HepG2 (cell line): ENCODE data around the gene NFATC3. TPM values are rescaled to one million over a fixed set of nuclear protein-coding genes. Genes with fewer than 3 reads are reported as not detected.

Experiments
- ATF2 ChIP-seq: sonication (generic); formaldehyde crosslinking; IDR thresholded peaks from 2 replicates; pipeline ENCODE4 v1.4.0; 2020; ENCODE audit warnings: missing genetic modification reagents
- ATF4 ChIP-seq, 2 experiments: fragments of 450-650 bp in 1 of 2; sonication (generic) in 1 of 2; formaldehyde crosslinking; IDR thresholded peaks; 2 replicates each; pipeline versions ENCODE4 v1.5.0 to v1.8.0; 2020 to 2022; ENCODE audit warnings: mild to moderate bottlenecking in 1 of 2, missing genetic modification reagents in 1 of 2
- CENPBD1 ChIP-seq: sonication (generic); formaldehyde crosslinking; IDR thresholded peaks from 2 replicates; pipeline ENCODE4 v1.8.0; 2022; ENCODE audit warnings: missing genetic modification reagents, low read depth, mild to moderate bottlenecking, borderline replicate concordance
- CTCF ChIP-seq: sonication (generic); formaldehyde crosslinking; IDR thresholded peaks from 2 replicates; pipeline ENCODE4 v1.5.0; 2020; ENCODE audit warnings: mild to moderate bottlenecking, missing genetic modification reagents, moderate library complexity
- NFYB ChIP-seq: sonication (generic); formaldehyde crosslinking; IDR thresholded peaks from 2 replicates; pipeline ENCODE4 v1.4.0; 2020; ENCODE audit warnings: missing genetic modification reagents
- PRMT3 ChIP-seq: sonication (generic); formaldehyde crosslinking; IDR thresholded peaks from 2 replicates; pipeline ENCODE4 v1.8.1; 2022; ENCODE audit warnings: low read depth, mild to moderate bottlenecking, moderate library complexity, missing genetic modification reagents, borderline replicate concordance
- ZMYM4 ChIP-seq: sonication (generic); formaldehyde crosslinking; IDR thresholded peaks from 2 replicates; pipeline ENCODE4 v1.8.1; 2023; ENCODE audit warnings: mild to moderate bottlenecking, missing genetic modification reagents
- ZNF335 ChIP-seq: sonication (generic); formaldehyde crosslinking; IDR thresholded peaks from 2 replicates; pipeline ENCODE4 v1.4.0; 2020; ENCODE audit warnings: missing genetic modification reagents
- ZNF563 ChIP-seq: sonication (generic); formaldehyde crosslinking; IDR thresholded peaks from 2 replicates; pipeline ENCODE4 v1.8.0; 2022; ENCODE audit warnings: mild to moderate bottlenecking, moderate library complexity, missing genetic modification reagents
- ZNF746 ChIP-seq: sonication (generic); formaldehyde crosslinking; IDR thresholded peaks from 2 replicates; pipeline ENCODE4 v1.8.0; 2022; ENCODE audit warnings: mild to moderate bottlenecking, missing genetic modification reagents
- polyA plus RNA-seq, 8 experiments: library from polyadenylated mRNA; depleted of rRNA in 3 of 8; stranded (reverse) in 7 of 8; unstranded in 1 of 8; fragments of >200 nt; fragmentation: Illumina TruSeq in 4 of 8; extraction: Trizol in 4 of 8; gene quantifications; 2 replicates each; pipeline versions ENCODE4 v1.2.1 to v1.2.3, GENCODE V29; 2011 to 2016; ENCODE audit warnings: low read depth in 4 of 8, missing spikeins in 1 of 8, mixed read lengths in 1 of 8; ENCODE audit not compliant: insufficient read depth in 1 of 8
- total RNA-seq, 5 experiments: library from RNA; depleted of rRNA; stranded (reverse); fragments of >200 nt; fragmentation: Illumina TruSeq; extraction: Trizol; gene quantifications; 2 replicates each; pipeline ENCODE4 v1.2.3, GENCODE V29; 2016; ENCODE audit warnings: low read depth in 1 of 5
- TF ChIP-seq, protein P1 (sequence below): sonication (generic); formaldehyde crosslinking; IDR thresholded peaks from 2 replicates; pipeline ENCODE4 v1.4.0; 2020; ENCODE audit warnings: missing genetic modification reagents, mild to moderate bottlenecking, borderline replicate concordance
- TF ChIP-seq, protein P2 (sequence below): sonication (generic); formaldehyde crosslinking; IDR thresholded peaks from 2 replicates; pipeline ENCODE4 v1.8.1; 2023; ENCODE audit warnings: mild to moderate bottlenecking, moderate library complexity, missing genetic modification reagents
- TF ChIP-seq, protein P3 (sequence below): sonication (generic); formaldehyde crosslinking; IDR thresholded peaks from 2 replicates; pipeline ENCODE4 v1.4.0; 2020; ENCODE audit warnings: mild to moderate bottlenecking, missing genetic modification reagents

Gene NFATC3
- total and polyA plus RNA-seq, 2 of the 13 experiments (the other 11 are each of a cell fraction or from before 2014, with no cell fraction given), result 52.6 to 62.7 TPM

- TF ChIP-seq, protein P1, sequence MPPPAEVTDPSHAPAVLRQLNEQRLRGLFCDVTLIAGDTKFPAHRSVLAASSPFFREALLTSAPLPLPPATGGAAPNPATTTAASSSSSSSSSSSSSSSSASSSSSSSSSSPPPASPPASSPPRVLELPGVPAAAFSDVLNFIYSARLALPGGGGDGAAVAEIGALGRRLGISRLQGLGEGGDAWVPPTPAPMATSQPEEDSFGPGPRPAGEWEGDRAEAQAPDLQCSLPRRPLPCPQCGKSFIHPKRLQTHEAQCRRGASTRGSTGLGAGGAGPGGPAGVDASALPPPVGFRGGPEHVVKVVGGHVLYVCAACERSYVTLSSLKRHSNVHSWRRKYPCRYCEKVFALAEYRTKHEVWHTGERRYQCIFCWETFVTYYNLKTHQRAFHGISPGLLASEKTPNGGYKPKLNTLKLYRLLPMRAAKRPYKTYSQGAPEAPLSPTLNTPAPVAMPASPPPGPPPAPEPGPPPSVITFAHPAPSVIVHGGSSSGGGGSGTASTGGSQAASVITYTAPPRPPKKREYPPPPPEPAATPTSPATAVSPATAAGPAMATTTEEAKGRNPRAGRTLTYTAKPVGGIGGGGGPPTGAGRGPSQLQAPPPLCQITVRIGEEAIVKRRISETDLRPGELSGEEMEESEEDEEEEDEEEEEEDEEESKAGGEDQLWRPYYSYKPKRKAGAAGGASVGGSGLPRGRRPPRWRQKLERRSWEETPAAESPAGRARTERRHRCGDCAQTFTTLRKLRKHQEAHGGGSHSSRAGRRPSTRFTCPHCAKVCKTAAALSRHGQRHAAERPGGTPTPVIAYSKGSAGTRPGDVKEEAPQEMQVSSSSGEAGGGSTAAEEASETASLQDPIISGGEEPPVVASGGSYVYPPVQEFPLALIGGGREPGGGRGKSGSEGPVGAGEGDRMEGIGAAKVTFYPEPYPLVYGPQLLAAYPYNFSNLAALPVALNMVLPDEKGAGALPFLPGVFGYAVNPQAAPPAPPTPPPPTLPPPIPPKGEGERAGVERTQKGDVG, result peak; percentile 89
- TF ChIP-seq ZNF746 (CRISPR knock-in tag), result peak; percentile 90
- peak; percentile 10; the same call in 1 of the 2 replicates for TF ChIP-seq CTCF
- peak; percentile 88; the same call in 1 of the 2 replicates for TF ChIP-seq ZMYM4
- TF ChIP-seq ATF4 (CRISPR knock-in tag; IDR thresholded peaks at IDR 0.05), result peak in 1 of 2 experiments; percentile 58; a peak in 1 of 4 replicates
- TF ChIP-seq ZNF563 (CRISPR knock-in tag), result peak; percentile 25; the same call in 1 of the 2 replicates
- peak; percentile 78 for TF ChIP-seq NFYB (CRISPR knock-in tag)
- TF ChIP-seq PRMT3 (CRISPR knock-in tag), result no peak; the same call in 1 of the 2 replicates
- no peak; the same call in 1 of the 2 replicates for TF ChIP-seq ZNF335
- no peak for TF ChIP-seq CENPBD1
- TF ChIP-seq, protein P2, sequence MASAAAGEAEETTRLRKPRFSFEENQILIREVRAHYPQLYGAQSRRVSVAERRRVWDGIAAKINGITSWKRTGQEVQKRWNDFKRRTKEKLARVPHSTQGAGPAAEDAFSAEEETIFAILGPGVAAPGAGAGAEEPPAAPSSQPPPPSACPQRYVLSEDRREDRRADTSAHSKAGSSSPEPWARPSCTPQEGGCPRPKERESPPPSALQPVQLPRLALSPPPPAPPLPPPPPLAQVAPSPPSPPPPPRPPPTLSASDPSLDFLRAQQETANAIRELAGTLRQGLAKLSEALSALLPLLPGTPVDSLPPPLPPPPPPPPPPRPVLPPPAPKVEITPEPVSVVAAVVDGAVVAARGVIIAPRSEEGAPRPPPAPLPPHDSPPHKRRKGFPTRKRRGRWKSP, result peak; percentile 85
- TF ChIP-seq, protein P3, sequence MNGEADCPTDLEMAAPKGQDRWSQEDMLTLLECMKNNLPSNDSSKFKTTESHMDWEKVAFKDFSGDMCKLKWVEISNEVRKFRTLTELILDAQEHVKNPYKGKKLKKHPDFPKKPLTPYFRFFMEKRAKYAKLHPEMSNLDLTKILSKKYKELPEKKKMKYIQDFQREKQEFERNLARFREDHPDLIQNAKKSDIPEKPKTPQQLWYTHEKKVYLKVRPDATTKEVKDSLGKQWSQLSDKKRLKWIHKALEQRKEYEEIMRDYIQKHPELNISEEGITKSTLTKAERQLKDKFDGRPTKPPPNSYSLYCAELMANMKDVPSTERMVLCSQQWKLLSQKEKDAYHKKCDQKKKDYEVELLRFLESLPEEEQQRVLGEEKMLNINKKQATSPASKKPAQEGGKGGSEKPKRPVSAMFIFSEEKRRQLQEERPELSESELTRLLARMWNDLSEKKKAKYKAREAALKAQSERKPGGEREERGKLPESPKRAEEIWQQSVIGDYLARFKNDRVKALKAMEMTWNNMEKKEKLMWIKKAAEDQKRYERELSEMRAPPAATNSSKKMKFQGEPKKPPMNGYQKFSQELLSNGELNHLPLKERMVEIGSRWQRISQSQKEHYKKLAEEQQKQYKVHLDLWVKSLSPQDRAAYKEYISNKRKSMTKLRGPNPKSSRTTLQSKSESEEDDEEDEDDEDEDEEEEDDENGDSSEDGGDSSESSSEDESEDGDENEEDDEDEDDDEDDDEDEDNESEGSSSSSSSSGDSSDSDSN (CRISPR knock-in tag), result peak; percentile 77
- peak; percentile 82 for TF ChIP-seq ATF2 (CRISPR knock-in tag)
These were observed 152.3 kb downstream of the NFATC3 start (continued) for GRCh38 chr16:68237243-68238028.
